ENCODE measurements around the gene MAPK11. TPM values are rescaled to one million over a fixed set of nuclear protein-coding genes. Genes with fewer than 3 reads are reported as not detected.

The MAPK11 gene
- total RNA-seq = 10 to 100 TPM in 1 of 4 donors, 1 to 10 TPM in 2, not detected in 1; 2.0 to 14.0 (median 2.5) TPM

- peaks cover 7 to 55% (median 27%) of the 10 kb centered on the region in 4 donors for H3K4me1 ChIP-seq
- peaks cover 0 to 8% (median 0%) of the 10 kb centered on the region in 3 donors for H3K36me3 ChIP-seq
- H3K9me3 ChIP-seq = no peaks in the 10 kb centered on the region
- H3K27ac ChIP-seq = peak within 1 kb of the TSS in 3 of 4 donors; percentile 30 to 58 (median 36)
- peak within 1 kb of the TSS; percentile 36 to 63 (median 53) for H3K4me3 ChIP-seq
- no peaks in the 10 kb centered on the region for H3K27me3 ChIP-seq
- DNase-seq = peak; percentile 63 to 82 (median 63)
- no peak for TF ChIP-seq POLR2A (IDR thresholded peaks at IDR 0.05)
- no peak for TF ChIP-seq CTCF (IDR thresholded peaks at IDR 0.05)
Measured at GRCh38 chr22:50269970-50270665, at the start of gene MAPK11. Gene MAPK11, minus strand, starts transcription at chr22:50270380. Its CDS starts 88 bp downstream, at chr22:50270292.

GRCh38 chr22:50319503-50319951 is 49.3 kb upstream of the MAPK11 start:
- no peak overlapping the region for H3K4me3 ChIP-seq
- no peak overlapping the region for H3K27ac ChIP-seq
- no peaks in the 10 kb centered on the region for H3K9me3 ChIP-seq
- H3K36me3 ChIP-seq = no peaks in the 10 kb centered on the region
- peaks cover 0 to 15% (median 6%) of the 10 kb centered on the region in 4 donors for H3K4me1 ChIP-seq
- DNase-seq = no peak
- no peaks in the 10 kb centered on the region for H3K27me3 ChIP-seq
- TF ChIP-seq POLR2A (IDR thresholded peaks at IDR 0.05) = no peak
- no peak for TF ChIP-seq CTCF (IDR thresholded peaks at IDR 0.05)

- no peaks in the 10 kb centered on the region for H3K27me3 ChIP-seq
- peaks cover 0 to 19% (median 11%) of the 10 kb centered on the region in 4 donors for H3K4me1 ChIP-seq
- TF ChIP-seq POLR2A (IDR thresholded peaks at IDR 0.05) (no peak), CTCF (IDR thresholded peaks at IDR 0.05) (no peak)
- H3K9me3 ChIP-seq = no peaks in the 10 kb centered on the region
- H3K4me3 ChIP-seq = no peak overlapping the region
- peak in 1 of 3 donors; percentile 61 for DNase-seq
- H3K27ac ChIP-seq = peak overlapping the region in 1 of 4 donors; percentile 38
- no peaks in the 10 kb centered on the region for H3K36me3 ChIP-seq
Measured at GRCh38 chr22:50318698-50319411, 48.7 kb upstream of the MAPK11 start.

GRCh38 chr22:50318356-50318697 is 48.1 kb upstream of the MAPK11 start:
- H3K27me3 ChIP-seq = no peaks in the 10 kb centered on the region
- H3K36me3 ChIP-seq = no peaks in the 10 kb centered on the region
- H3K4me1 ChIP-seq = peaks cover 0 to 23% (median 15%) of the 10 kb centered on the region in 4 donors
- DNase-seq = no peak
- H3K4me3 ChIP-seq = no peak overlapping the region
- H3K9me3 ChIP-seq = no peaks in the 10 kb centered on the region
- peak overlapping the region in 1 of 4 donors; percentile 38 for H3K27ac ChIP-seq
- TF ChIP-seq CTCF (IDR thresholded peaks at IDR 0.05) (no peak), POLR2A (IDR thresholded peaks at IDR 0.05) (no peak)

GRCh38 chr22:50317674-50318073 is 47.5 kb upstream of the MAPK11 start:
- H3K4me1 ChIP-seq = peaks cover 0 to 23% (median 15%) of the 10 kb centered on the region in 4 donors
- H3K4me3 ChIP-seq = no peak overlapping the region
- H3K27me3 ChIP-seq = no peaks in the 10 kb centered on the region
- DNase-seq = no peak
- H3K36me3 ChIP-seq = no peaks in the 10 kb centered on the region
- peak overlapping the region in 1 of 4 donors; percentile 2 for H3K27ac ChIP-seq
- no peaks in the 10 kb centered on the region for H3K9me3 ChIP-seq
- TF ChIP-seq POLR2A (IDR thresholded peaks at IDR 0.05) (no peak), CTCF (IDR thresholded peaks at IDR 0.05) (no peak)

All from Peyer's patch (tissue), 4 donors.